Activated naive CD4-positive, alpha-beta T cell treated with anti-CD3 and anti-CD28 coated beads, Interleukin-2, amount 50 U/mL, for 72 hours (primary cell): Measurements from ENCODE around the gene MCM7. TPM values are rescaled to one million over a fixed set of nuclear protein-coding genes. Genes with fewer than 3 reads are reported as not detected.
A peak's percentile ranks its signal among the peaks of the same experiment; 100 is the strongest.

ENCODE experiments used
- ATAC-seq, 2 donors: fragments of 150-1000 bp; cut with Tn5 transposase; 2 replicates each; pipeline ENCODE4 v1.10.0; 2021; ENCODE audit warnings: mild to moderate bottlenecking in 2 of 2, moderate library complexity in 2 of 2
- DNase-seq, 2 donors: peaks; one replicate each; pipeline ENCODE4 v3.0.0; 2021 to 2022; ENCODE audit warnings: low spot score in 2 of 2
- H3K27ac Mint-ChIP-seq, 2 donors: one replicate each; pipeline ENCODE4 v1.8.0; 2022; ENCODE audit warnings: mild to moderate bottlenecking in 2 of 2, mixed read lengths in 2 of 2
- H3K36me3 Mint-ChIP-seq, 2 donors: one replicate each; pipeline ENCODE4 v1.8.0; 2022; ENCODE audit warnings: mixed read lengths in 2 of 2
- H3K9me3 Mint-ChIP-seq, 2 donors: one replicate each; pipeline ENCODE4 v1.8.0; 2022; ENCODE audit warnings: mixed read lengths in 2 of 2
- total RNA-seq, 2 donors: library from RNA; stranded (reverse); gene quantifications; one replicate each; pipeline ENCODE4 v1.2.3, GENCODE V29; 2022

Gene MCM7
- total RNA-seq, 2 donors from 2014 or later, result 291 to 375 TPM

DNA sequence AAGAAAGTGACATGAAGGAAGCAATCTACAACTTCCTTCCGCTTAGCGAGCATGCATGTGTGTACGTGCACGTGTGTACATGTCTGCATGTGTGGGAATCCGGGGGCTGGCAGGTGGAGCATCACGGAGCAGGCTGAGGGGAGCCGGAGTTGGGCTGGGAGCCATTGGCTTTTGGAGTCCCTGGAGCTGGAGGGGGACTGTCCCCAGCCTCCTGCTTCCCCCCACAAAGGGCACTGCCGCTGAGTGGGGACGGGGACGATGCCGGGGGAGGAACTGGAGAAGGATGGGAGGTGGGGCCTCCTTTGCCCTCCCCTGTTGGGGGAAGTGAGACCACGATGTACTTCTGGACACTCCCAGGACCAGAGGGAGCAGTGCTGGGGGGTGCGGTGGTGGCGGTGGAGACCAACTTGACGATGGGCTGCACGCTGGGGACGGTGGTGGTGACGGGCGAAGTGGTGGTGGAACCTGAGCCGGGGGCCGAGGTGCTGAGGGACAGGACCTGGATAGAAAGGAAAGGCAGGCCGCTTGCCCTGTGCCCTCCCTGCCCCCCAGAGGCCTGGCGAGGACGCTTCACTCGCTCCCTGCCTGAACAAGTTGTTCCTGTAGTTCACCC, 6.0 kb upstream of the MCM7 start:
- peak overlapping the region in 1 of 2 donors; percentile 47 for H3K27ac Mint-ChIP-seq
- H3K9me3 Mint-ChIP-seq, result no peaks in the 10 kb centered on the region
- ATAC-seq (no peak), DNase-seq (no peak)
- H3K36me3 Mint-ChIP-seq, result no peaks in the 10 kb centered on the region

DNA sequence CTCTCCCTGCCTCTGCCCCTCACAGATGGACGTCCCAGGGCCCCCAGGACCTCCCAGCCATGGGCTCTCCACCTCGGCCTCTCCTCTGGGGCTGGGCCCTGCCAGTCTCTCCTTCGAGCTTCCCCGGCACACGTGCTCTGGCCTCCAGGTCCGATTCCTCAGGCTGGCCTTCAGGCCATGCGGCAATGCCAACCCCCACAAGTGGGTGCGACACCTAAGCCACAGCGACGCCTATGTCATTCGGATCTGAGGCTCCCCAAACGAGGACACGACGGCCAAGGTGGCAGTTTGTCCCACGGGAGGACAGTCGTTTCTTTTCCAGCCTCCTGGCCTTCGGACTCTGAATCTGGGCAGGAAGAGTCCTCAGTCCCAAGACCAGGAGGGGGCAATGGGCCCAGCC, 5.4 kb upstream of the MCM7 start:
- ATAC-seq (no peak), DNase-seq (no peak)
- no peaks in the 10 kb centered on the region for H3K9me3 Mint-ChIP-seq
- no peaks in the 10 kb centered on the region for H3K36me3 Mint-ChIP-seq
- peak overlapping the region in 1 of 2 donors; percentile 47 for H3K27ac Mint-ChIP-seq

DNA sequence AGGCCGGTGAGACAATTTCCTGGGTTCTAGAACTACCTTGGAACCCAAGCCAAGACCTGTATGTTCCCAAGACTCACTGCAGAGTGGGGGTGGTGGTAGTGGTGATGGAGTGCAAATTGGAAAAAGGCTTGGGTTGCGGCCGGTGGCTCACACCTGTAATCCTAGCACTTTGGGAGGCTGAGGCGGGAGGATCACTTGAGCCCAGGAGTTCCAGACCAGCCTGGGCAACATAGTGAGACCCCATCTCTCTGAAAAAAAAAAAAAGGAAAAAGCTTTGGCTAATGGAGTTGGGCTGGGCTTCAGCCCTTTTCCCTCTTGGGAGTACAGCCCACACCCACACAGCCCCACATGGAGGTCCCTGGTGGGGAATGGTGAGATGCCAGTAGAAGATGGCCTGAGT, 4.3 kb upstream of the MCM7 start:
- DNase-seq (no peak), ATAC-seq (no peak)
- H3K27ac Mint-ChIP-seq, result no peak overlapping the region

GRCh38 chr7:100102950-100103840, 2.0 kb upstream of the MCM7 start:
- ATAC-seq (no peak), DNase-seq (no peak)
- Mint-ChIP-seq H3K27ac (peak overlapping the region; percentile 68 to 88), H3K9me3 (no peaks in the 10 kb centered on the region), H3K36me3 (peaks cover 24 to 25% of the 10 kb centered on the region in 2 donors)

More for the DNA sequence above, 4.3 kb upstream of the MCM7 start:
- peaks cover under 1 to 2% of the 10 kb centered on the region in 2 donors for H3K36me3 Mint-ChIP-seq
- H3K9me3 Mint-ChIP-seq, result no peaks in the 10 kb centered on the region

DNA sequence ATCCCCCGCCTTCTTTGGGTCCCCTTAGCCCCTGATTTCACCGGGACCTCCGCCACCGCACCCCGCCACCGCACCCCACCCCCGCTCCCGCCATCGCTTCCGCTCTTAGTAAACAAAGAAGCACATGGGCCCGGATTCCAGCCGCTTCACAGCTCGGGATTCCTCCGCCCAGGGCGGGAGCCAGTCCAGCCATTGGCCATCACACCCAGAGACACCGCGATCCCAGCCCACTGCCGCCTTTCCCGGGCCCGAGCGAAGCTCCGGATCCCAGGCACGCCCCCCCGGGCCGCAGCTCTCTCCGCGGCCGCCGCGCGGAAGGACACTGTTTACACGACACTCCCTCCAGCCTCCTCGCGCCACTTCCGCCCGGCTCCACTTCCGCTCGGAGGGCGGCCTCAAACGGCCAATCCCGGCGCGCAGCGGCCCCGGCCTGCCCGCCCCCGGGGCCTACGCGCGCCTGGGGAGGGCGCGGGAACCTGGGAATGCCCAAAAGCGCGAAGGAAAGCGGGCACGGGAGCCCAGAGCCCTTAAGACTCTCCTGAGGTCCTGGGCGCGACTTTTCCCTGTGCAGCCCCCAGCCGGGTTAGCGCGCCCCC, 679 bp downstream of the MCM7 start:
- H3K27ac Mint-ChIP-seq, result peak overlapping the region; percentile 88 to 96
- peak; percentile 87 to 91 for DNase-seq
- H3K9me3 Mint-ChIP-seq, result no peaks in the 10 kb centered on the region
- H3K36me3 Mint-ChIP-seq, result peaks cover 39 to 43% of the 10 kb centered on the region in 2 donors
- ATAC-seq, result peak; percentile 80 to 81

- Mint-ChIP-seq H3K9me3 (no peaks in the 10 kb centered on the region), H3K36me3 (peaks cover 47 to 48% of the 10 kb centered on the region in 2 donors), H3K27ac (peak overlapping the region; percentile 88 to 96)
- ATAC-seq (no peak), DNase-seq (no peak)
These were observed 1.7 kb downstream of the MCM7 start for GRCh38 chr7:100099452-100099851.

DNA sequence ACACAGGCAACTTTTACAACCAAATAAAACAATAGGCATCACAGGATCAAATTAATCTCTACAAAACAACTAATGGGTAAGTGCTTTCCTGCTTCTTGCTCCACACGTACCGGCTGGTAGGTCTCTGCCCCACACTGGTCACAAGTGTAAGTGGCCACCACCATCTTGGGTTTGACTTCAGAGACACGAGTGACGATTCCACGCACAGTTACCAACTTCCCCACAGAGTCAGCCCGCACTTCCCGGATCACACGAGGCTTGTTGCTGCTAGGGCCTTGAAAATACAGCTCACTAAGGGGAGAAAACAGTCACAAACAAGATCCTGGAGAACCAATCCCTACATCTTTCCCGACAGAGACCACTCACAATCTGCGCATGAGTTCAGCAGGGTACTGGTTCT, 2.3 kb downstream of the MCM7 start:
- DNase-seq (no peak), ATAC-seq (no peak)
- Mint-ChIP-seq H3K9me3 (no peaks in the 10 kb centered on the region), H3K36me3 (peaks cover 49 to 50% of the 10 kb centered on the region in 2 donors), H3K27ac (peak overlapping the region; percentile 88 to 96)

DNA sequence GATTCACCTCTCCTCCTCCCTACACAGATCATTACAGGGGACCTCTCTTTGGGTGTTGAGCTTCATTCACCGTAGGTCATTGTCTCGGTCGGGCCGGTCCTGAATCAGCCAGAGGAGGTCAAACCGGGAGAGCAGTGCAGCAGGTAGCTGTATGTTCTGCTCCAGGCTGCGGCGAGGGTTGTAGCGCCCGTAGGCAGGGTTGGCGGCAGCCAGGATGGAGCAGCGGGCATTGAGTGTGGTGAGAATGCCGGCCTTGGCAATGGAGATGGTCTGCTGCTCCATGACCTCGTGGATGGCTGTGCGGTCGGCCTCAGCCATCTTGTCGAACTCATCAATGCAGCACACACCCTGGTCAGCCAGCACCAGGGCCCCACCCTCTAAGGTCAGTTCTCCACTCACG, 5.5 kb downstream of the MCM7 start:
- Mint-ChIP-seq H3K27ac (peak overlapping the region in 1 of 2 donors; percentile 52), H3K36me3 (peaks cover 57% of the 10 kb centered on the region in 2 donors), H3K9me3 (no peaks in the 10 kb centered on the region)
- no peak for DNase-seq
- ATAC-seq, result no peak

DNA sequence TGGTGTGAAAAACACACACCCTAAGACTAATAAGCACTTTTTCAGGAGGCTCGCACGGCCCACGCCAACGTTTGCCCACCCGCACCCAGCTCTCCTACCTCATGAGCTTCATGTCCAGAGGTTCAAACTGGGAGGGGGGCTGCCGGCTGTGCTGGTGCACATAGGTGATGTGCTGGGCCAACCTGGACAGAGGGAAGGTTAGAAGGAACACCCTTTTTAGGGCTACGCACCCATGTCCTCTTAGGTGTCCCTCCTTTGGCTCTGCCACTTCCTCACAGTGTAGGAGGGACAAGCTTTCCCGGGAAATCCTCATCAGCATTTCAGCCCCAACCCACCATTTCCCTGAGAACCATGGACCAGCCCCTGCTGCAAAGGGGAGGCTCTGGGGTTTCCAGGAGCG, 5.9 kb downstream of the MCM7 start:
- no peak for DNase-seq
- Mint-ChIP-seq H3K9me3 (no peaks in the 10 kb centered on the region), H3K27ac (peak overlapping the region in 1 of 2 donors; percentile 52), H3K36me3 (peaks cover 53 to 54% of the 10 kb centered on the region in 2 donors)
- no peak for ATAC-seq

DNA sequence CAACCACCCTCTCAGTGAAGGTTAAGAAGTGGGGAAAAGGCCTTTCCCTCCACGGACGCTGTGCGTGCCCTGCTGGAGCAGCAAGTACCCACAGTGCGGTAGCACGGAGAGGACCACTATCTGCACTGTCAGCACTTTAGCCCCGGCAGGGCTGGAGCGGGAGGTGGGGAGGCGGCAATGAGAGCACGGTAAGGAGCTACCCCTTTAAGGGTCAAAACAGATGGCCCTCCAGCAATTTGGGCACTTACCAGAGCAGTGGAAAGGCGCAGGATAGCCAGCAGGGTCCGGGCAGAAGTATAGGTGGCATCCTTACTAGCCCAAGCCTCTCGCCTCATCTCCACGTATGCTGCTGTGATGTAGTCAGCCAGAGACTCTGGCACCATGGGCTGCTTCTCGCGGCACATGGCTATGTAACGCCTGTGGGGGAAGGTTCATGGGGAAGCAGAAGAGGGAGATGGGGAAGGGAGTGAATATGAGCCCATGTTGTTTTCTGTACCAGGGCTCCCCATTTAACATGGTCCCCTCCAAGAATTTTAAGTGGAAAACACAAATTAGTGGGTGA, 7.2 kb downstream of the MCM7 start:
- Mint-ChIP-seq H3K9me3 (no peaks in the 10 kb centered on the region), H3K27ac (peak overlapping the region; percentile 75 to 91), H3K36me3 (peaks cover 41 to 49% of the 10 kb centered on the region in 2 donors)
- no peak for ATAC-seq
- no peak for DNase-seq

DNA sequence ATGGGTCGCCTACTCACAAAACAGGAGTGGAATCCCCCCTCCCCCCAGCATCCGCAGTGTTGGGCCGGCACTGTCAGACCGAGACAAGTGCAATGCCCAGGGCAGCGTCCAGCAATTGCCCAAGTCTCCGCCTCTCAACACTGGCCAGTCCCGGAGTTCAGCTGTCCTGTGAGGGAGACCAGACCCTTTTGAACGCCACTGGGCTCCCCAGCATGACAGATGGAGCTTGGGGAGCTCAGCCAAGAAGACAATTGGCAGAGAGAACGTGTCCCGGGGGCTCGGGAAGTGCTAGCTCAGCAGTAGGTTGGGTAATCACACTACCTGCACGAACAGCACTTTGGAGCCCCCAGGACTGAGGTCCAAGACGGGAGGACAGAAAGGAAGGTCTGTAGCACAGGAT, 7.7 kb downstream of the MCM7 start:
- ATAC-seq (no peak), DNase-seq (no peak)
- H3K27ac Mint-ChIP-seq, result peak overlapping the region; percentile 75 to 91
- peaks cover 36 to 44% of the 10 kb centered on the region in 2 donors for H3K36me3 Mint-ChIP-seq
- no peaks in the 10 kb centered on the region for H3K9me3 Mint-ChIP-seq

DNA sequence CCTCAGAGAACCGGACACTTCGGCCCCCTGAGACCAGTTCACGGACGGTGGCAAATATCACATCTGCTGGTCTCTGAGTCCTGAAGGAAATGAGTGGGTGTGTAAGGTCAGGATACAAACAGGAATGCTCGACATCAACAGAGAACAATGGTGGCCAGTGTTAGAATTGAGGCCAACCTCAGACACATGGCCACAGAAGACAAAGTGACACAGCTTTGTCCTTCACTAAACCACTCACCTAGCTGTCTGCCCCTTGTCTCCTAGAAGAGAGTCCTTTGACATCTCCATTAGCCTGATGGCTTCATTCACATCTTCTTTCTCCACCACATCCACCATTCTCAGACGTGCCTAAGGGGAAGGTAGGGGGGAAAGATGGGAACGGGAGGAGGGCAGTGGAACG, 8.1 kb downstream of the MCM7 start:
- no peaks in the 10 kb centered on the region for H3K9me3 Mint-ChIP-seq
- peaks cover 32 to 40% of the 10 kb centered on the region in 2 donors for H3K36me3 Mint-ChIP-seq
- ATAC-seq (no peak), DNase-seq (no peak)
- peak overlapping the region in 1 of 2 donors; percentile 75 for H3K27ac Mint-ChIP-seq

- no peaks in the 10 kb centered on the region for H3K9me3 Mint-ChIP-seq
These were observed 9.6 kb downstream of the MCM7 start for GRCh38 chr7:100091411-100092181.

DNA sequence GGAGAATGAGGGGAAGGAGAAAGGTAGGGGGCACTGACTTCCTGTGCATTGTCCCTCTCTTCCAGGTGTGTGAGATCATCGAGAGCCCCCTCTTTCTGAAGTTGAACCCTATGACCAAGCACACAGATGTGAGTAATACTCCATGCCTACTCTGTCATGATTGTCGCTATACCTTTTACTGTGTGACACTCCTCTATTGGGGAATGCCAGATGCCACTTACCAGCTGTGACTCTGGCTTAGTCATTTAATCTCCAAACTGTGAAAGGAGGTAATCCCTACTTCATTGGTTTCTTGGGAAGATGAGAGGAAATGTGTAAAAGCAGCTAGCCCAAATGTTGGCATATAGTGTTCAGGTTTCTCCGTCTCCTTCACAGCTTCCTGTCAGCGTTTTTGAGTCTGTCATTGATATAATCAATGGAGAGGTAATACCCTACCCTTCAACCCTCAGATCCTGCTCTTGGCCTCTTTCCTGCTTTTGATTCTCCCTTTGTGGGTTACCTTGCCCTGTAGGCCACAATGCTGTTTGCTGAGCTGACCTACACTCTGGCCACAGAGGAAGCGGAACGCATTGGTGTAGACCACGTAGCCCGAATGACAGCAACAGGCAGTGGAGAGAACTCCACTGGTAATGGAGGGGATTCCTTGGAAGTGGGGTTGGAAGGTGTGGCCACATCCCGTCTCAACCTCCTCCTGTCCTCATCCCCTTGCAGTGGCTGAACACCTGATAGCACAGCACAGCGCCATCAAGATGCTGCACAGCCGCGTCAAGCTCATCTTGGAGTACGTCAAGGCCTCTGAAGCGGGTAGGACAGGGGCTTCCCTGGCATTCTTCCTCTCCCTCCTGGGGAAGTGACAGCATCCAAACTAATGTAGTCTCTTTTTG, 10.4 kb downstream of the MCM7 start:
- H3K9me3 Mint-ChIP-seq, result no peaks in the 10 kb centered on the region
- peak; percentile 22 to 49 for ATAC-seq
- DNase-seq, result no peak
- H3K27ac Mint-ChIP-seq, result peak overlapping the region; percentile 67 to 86
- peaks cover 20 to 25% of the 10 kb centered on the region in 2 donors for H3K36me3 Mint-ChIP-seq

More at GRCh38 chr7:100091411-100092181, 9.6 kb downstream of the MCM7 start:
- ATAC-seq (peak in 1 of 2 donors; percentile 1), DNase-seq (no peak)
- peaks cover 23 to 29% of the 10 kb centered on the region in 2 donors for H3K36me3 Mint-ChIP-seq
- peak overlapping the region; percentile 67 to 85 for H3K27ac Mint-ChIP-seq

GRCh38 chr7:100089458-100090196, 11.6 kb downstream of the MCM7 start:
- peak overlapping the region; percentile 79 to 91 for H3K27ac Mint-ChIP-seq
- H3K36me3 Mint-ChIP-seq, result peaks cover 10 to 18% of the 10 kb centered on the region in 2 donors
- ATAC-seq (no peak), DNase-seq (no peak)
- no peaks in the 10 kb centered on the region for H3K9me3 Mint-ChIP-seq
